Endothelial cell of umbilical vein (primary cell): ENCODE data around the gene PLCD3.

ENCODE experiments used
- CTCF ChIP-seq, 2 donors: IDR thresholded peaks; 1 replicate in 1 of 2; 2 replicates in 1 of 2; pipeline ENCODE4 v1.5.1; 2011; ENCODE audit warnings: low read length in 2 of 2, mild to moderate bottlenecking in 2 of 2, moderate library complexity in 2 of 2, control low read depth in 1 of 2, inconsistent platforms in 1 of 2, low read depth in 1 of 2; ENCODE audit not compliant: insufficient read depth in 1 of 2; ENCODE audit errors: extremely low read depth in 1 of 2
- JUN ChIP-seq: IDR thresholded peaks from 2 replicates; pipeline ENCODE4 v1.6.1; 2011; ENCODE audit warnings: borderline replicate concordance, low read depth; ENCODE audit not compliant: insufficient read length, insufficient read depth
- POLR2A ChIP-seq: IDR thresholded peaks from 2 replicates; pipeline ENCODE4 v1.6.1; 2012; ENCODE audit warnings: low read depth, mild to moderate bottlenecking, control low read depth, low read length

- TF ChIP-seq CTCF (IDR thresholded peaks at IDR 0.05; ENCODE audit: extremely low read depth in 1 of 2, insufficient read depth in 1 of 2, low read depth in 1 of 2, low read length in 2 of 2) (no peak), JUN (no peak), POLR2A (no peak)
Observed at GRCh38 chr17:45155029-45155428, 22.7 kb upstream of the PLCD3 start.
